Naive thymus-derived CD4-positive, alpha-beta T cell (primary cell): Measurements from ENCODE around the gene NEURL1B. TPM values are rescaled to one million over a fixed set of nuclear protein-coding genes. Genes with fewer than 3 reads are reported as not detected.

Experiments
- ATAC-seq: fragments of 150-1000 bp; cut with Tn5 transposase; 2 replicates; pipeline ENCODE4 v1.10.0; 2021; ENCODE audit warnings: mild to moderate bottlenecking, moderate library complexity
- CTCF ChIA-PET: fragments of 350-600 bp; sonication (Branson Sonifier 250); formaldehyde crosslinking; loops from one replicate; lab custom pipeline; 2021; ENCODE audit warnings: antibody characterized with exemption; lab: Charles Lee
- POLR2A ChIA-PET: fragments of 350-600 bp; sonication (Branson Sonifier 250); formaldehyde crosslinking; loops from one replicate; lab custom pipeline; 2021; ENCODE audit warnings: antibody characterized with exemption, inconsistent platforms; lab: Charles Lee
- DNase-seq, 9 donors: peaks; one replicate each; pipeline versions ENCODE4 v3.0.0 to v3.0.0-alpha.2; 2020 to 2022; ENCODE audit warnings: mixed read lengths in 1 of 9
- H3K27ac ChIP-seq: one replicate; pipeline ENCODE4 v1.7.0; 2013; ENCODE audit warnings: mild to moderate bottlenecking, low read depth, low read length, moderate library complexity
- H3K27me3 ChIP-seq, 2 donors: one replicate each; pipeline ENCODE4 v1.7.0; 2013; ENCODE audit warnings: low read length in 2 of 2, mild to moderate bottlenecking in 2 of 2, moderate library complexity in 2 of 2; ENCODE audit not compliant: control insufficient read depth in 2 of 2, insufficient read depth in 2 of 2
- H3K36me3 ChIP-seq, 3 experiments: 1 replicate in 2 of 3; 2 replicates in 1 of 3; pipeline ENCODE4 v1.7.0; 2013; ENCODE audit warnings: low read length in 3 of 3, mild to moderate bottlenecking in 3 of 3, moderate library complexity in 1 of 3; ENCODE audit not compliant: insufficient read depth in 3 of 3, control insufficient read depth in 2 of 3
- H3K4me1 ChIP-seq, 2 donors: one replicate each; pipeline ENCODE4 v1.7.0; 2013; ENCODE audit warnings: low read length in 2 of 2, mild to moderate bottlenecking in 2 of 2, moderate library complexity in 1 of 2; ENCODE audit not compliant: control insufficient read depth in 2 of 2, insufficient read depth in 2 of 2
- H3K4me3 ChIP-seq: 2 replicates; pipeline ENCODE4 v1.7.0; 2013; ENCODE audit warnings: mild to moderate bottlenecking, low read length
- H3K9me3 ChIP-seq, 3 experiments: 1 replicate in 2 of 3; 2 replicates in 1 of 3; pipeline ENCODE4 v1.7.0; 2013; ENCODE audit warnings: low read length in 3 of 3; ENCODE audit not compliant: control insufficient read depth in 2 of 3
- H3K27ac Mint-ChIP-seq, 9 donors: one replicate each; pipeline ENCODE4 v1.8.0; 2020 to 2022; ENCODE audit warnings: mixed read lengths in 9 of 9, mild to moderate bottlenecking in 8 of 9, moderate library complexity in 5 of 9, inconsistent platforms in 2 of 9
- H3K27me3 Mint-ChIP-seq, 5 donors: one replicate each; pipeline ENCODE4 v1.8.0; 2021 to 2022; ENCODE audit warnings: mixed read lengths in 5 of 5, mild to moderate bottlenecking in 1 of 5
- H3K36me3 Mint-ChIP-seq, 5 donors: one replicate each; pipeline ENCODE4 v1.8.0; 2020 to 2022; ENCODE audit warnings: mixed read lengths in 5 of 5, mild to moderate bottlenecking in 3 of 5, inconsistent platforms in 1 of 5
- H3K4me1 Mint-ChIP-seq, 7 donors: one replicate each; pipeline ENCODE4 v1.8.0; 2020 to 2022; ENCODE audit warnings: mixed read lengths in 7 of 7, mild to moderate bottlenecking in 3 of 7, inconsistent platforms in 1 of 7
- H3K4me3 Mint-ChIP-seq, 10 donors: one replicate each; pipeline ENCODE4 v1.8.0; 2020 to 2022; ENCODE audit warnings: mild to moderate bottlenecking in 10 of 10, mixed read lengths in 10 of 10, moderate library complexity in 6 of 10, inconsistent platforms in 2 of 10
- H3K9me3 Mint-ChIP-seq, 11 donors: one replicate each; pipeline ENCODE4 v1.8.0; 2020 to 2022; ENCODE audit warnings: mixed read lengths in 11 of 11, mild to moderate bottlenecking in 4 of 11, inconsistent platforms in 1 of 11, moderate library complexity in 1 of 11
- intact Hi-C, 2 donors: fragments of 100-400 bp; cut with micrococcal nuclease; formaldehyde crosslinking; loops; one replicate each; pipeline ENCODE4 v1.15.1; 2023
- polyA plus RNA-seq, 2 donors: library from polyadenylated mRNA; unstranded; fragments of 300-500 nt; fragmentation: Illumina TruSeq; gene quantifications; one replicate each; pipeline ENCODE4 v1.2.3, GENCODE V29; 2021
- total RNA-seq, 6 experiments: library from RNA in 5 of 6; stranded (reverse) in 5 of 6; gene quantifications; 1 replicate in 5 of 6; 2 replicates in 1 of 6; pipeline ENCODE4 v1.2.3 and lab custom pipeline; 2021 to 2026

NEURL1B gene
- total and polyA plus RNA-seq, 7 experiments from 2014 or later, result 0.05 to 3.4 (median 0.27) TPM; not detected in 1

DNA sequence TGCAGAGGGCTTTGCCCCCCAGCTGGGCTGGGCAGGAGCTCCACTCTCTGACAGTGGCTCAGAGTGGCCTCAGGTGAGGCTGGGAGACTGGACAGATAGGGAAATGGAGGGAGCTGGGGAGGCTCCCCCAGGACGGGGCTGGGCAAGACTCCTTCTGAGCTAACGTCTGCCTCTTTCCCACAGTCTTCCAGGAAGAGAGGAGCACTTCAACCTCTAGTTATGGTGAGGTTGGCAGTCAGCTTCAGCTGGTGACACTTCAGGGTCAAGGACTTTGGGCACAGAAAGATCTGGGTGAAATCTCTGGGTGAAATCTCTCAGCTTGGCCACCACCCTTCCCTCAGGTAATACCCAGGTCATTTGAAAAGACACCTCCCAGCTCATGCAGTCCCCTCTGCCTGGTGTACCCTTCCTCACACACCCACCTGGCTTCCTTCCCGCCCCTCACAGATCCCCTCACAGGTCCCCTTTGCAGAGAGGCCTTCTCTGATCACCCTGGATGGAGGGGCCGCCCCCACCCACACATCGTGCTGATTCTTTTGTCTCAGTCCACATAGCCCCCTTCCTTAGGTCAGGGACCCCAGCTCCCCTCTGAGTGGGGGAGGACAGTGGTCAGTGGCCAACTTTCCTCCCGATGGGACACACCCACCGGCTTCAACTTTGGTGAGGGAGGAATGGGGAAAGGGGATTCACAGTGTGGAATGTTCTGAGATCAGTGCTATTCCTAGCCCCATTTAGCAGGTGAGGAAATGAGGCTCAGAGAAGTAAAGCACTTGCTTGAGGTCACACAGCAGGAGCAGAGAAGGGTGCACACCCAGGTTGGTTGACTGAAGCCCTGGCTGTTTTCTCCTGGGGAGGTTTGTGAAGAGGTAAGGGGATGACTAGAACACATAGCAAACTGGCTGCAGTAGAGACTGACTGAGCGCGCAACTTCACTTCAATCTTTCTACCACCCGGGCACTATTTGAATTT, 15.8 kb upstream of the NEURL1B start:
- Mint-ChIP-seq H3K4me3 (no peak overlapping the region), H3K36me3 (no peaks in the 10 kb centered on the region), H3K9me3 (no peaks in the 10 kb centered on the region), H3K4me1 (peaks cover 0 to 1% (median 0%) of the 10 kb centered on the region in 7 donors), H3K27ac (no peak overlapping the region), H3K27me3 (peaks cover 0 to 5% (median 3%) of the 10 kb centered on the region in 5 donors)
- intact Hi-C loops, result no loop called here
- ChIA-PET POLR2A (no interaction called here), CTCF (no interaction called here)
- H3K4me1 ChIP-seq, result no peaks in the 10 kb centered on the region
- H3K4me3 ChIP-seq, result no peak overlapping the region
- no peaks in the 10 kb centered on the region for H3K36me3 ChIP-seq
- H3K9me3 ChIP-seq, result no peaks in the 10 kb centered on the region
- H3K27ac ChIP-seq, result no peak overlapping the region
- DNase-seq (no peak), ATAC-seq (no peak)
- no peaks in the 10 kb centered on the region for H3K27me3 ChIP-seq

DNA sequence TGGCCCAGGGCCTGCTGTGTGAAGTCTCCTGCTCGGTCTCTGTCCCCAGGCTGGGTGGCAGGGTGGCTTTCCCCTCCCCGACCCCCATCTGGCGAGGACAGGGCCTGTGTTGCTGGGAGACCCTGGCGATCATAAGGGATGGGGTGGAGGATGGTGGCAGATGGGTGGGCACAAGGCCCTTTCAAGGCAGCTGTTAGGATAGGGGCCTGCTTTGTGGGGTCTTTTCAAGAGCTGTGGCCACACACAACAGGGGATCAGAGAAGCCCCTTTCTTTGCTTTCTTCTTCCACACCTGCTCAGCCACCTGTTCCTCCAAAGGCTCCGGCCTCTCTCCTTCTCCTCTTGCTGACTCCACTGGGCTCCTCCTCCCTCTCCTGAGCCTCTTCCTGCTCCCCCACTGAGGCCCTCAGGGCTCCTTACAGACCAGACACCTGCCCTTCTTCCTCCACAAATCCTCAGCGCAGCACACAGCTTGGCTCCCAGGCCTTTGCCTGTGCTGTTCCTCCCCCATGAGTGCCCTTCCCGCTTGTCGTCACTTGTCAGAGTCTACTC, 15.0 kb upstream of the NEURL1B start:
- no peaks in the 10 kb centered on the region for H3K9me3 ChIP-seq
- no peak overlapping the region for H3K27ac ChIP-seq
- H3K27me3 Mint-ChIP-seq, result peaks cover 0 to 5% (median 3%) of the 10 kb centered on the region in 5 donors
- CTCF ChIA-PET, result no interaction called here
- no peaks in the 10 kb centered on the region for H3K4me1 Mint-ChIP-seq
- H3K27me3 ChIP-seq, result no peaks in the 10 kb centered on the region
- intact Hi-C loops, result no loop called here
- ATAC-seq (no peak), DNase-seq (no peak)
- H3K4me3 ChIP-seq, result no peak overlapping the region
- POLR2A ChIA-PET, result no interaction called here
- no peak overlapping the region for H3K27ac Mint-ChIP-seq
- H3K36me3 Mint-ChIP-seq, result no peaks in the 10 kb centered on the region
- H3K36me3 ChIP-seq, result no peaks in the 10 kb centered on the region
- H3K4me3 Mint-ChIP-seq, result no peak overlapping the region
- no peaks in the 10 kb centered on the region for H3K9me3 Mint-ChIP-seq
- no peaks in the 10 kb centered on the region for H3K4me1 ChIP-seq

DNA sequence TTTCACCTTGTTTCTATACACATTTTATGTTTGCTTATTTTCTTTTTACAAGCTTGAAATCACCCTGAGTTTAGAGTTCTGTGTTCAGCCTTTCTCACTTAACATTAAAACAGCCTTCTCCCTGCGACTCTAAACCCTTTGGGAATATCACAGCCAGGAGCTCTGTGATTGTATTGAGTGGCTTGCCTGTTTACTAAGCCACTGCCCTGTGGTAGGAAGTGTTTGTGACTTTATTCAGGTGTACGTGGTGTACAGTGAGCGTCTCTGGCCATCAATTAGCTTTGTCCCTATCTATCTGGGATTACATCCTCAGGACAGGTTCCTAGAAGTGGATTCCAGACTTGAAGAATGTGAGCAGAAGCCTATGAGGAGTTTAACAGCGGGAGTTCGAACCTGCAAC, 11.0 kb upstream of the NEURL1B start:
- H3K4me3 ChIP-seq, result no peak overlapping the region
- no peaks in the 10 kb centered on the region for H3K9me3 Mint-ChIP-seq
- H3K36me3 Mint-ChIP-seq, result no peaks in the 10 kb centered on the region
- intact Hi-C loops, result no loop called here
- CTCF ChIA-PET, result no interaction called here
- DNase-seq (no peak), ATAC-seq (no peak)
- no peak overlapping the region for H3K4me3 Mint-ChIP-seq
- H3K27ac ChIP-seq, result no peak overlapping the region
- H3K4me1 ChIP-seq, result no peaks in the 10 kb centered on the region
- H3K9me3 ChIP-seq, result no peaks in the 10 kb centered on the region
- H3K4me1 Mint-ChIP-seq, result no peaks in the 10 kb centered on the region
- no peaks in the 10 kb centered on the region for H3K36me3 ChIP-seq
- peaks cover 0 to 9% (median 4%) of the 10 kb centered on the region in 5 donors for H3K27me3 Mint-ChIP-seq
- POLR2A ChIA-PET, result no interaction called here
- H3K27me3 ChIP-seq, result no peaks in the 10 kb centered on the region
- no peak overlapping the region for H3K27ac Mint-ChIP-seq

DNA sequence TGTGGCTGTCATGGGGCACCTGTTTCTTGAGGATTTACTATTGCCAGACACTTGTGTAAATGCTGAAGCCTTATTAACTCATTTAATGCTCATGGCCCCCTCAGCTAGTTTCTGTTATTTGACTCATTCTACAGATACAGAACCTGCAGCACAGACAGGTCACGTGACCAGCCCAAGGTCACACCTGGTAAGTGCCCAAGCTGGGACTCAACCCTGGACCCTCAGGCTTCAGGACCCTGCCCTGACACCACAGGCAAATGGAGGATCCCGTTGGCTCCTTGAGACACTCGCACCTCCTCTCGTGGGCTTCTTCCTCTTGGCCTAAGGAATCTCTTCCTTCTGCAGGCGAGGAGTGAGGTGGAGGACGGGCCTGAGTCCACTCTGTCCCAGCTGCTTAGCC, 10.6 kb upstream of the NEURL1B start:
- ChIA-PET POLR2A (no interaction called here), CTCF (no interaction called here)
- intact Hi-C loops, result no loop called here
- no peaks in the 10 kb centered on the region for H3K4me1 Mint-ChIP-seq
- no peaks in the 10 kb centered on the region for H3K4me1 ChIP-seq
- H3K27ac ChIP-seq, result no peak overlapping the region
- no peak overlapping the region for H3K4me3 ChIP-seq
- H3K27me3 ChIP-seq, result no peaks in the 10 kb centered on the region
- DNase-seq (no peak), ATAC-seq (no peak)
- no peak overlapping the region for H3K27ac Mint-ChIP-seq
- no peaks in the 10 kb centered on the region for H3K36me3 Mint-ChIP-seq
- no peaks in the 10 kb centered on the region for H3K9me3 Mint-ChIP-seq
- no peak overlapping the region for H3K4me3 Mint-ChIP-seq
- no peaks in the 10 kb centered on the region for H3K9me3 ChIP-seq
- H3K36me3 ChIP-seq, result no peaks in the 10 kb centered on the region
- H3K27me3 Mint-ChIP-seq, result peaks cover 0 to 6% (median 4%) of the 10 kb centered on the region in 5 donors

DNA sequence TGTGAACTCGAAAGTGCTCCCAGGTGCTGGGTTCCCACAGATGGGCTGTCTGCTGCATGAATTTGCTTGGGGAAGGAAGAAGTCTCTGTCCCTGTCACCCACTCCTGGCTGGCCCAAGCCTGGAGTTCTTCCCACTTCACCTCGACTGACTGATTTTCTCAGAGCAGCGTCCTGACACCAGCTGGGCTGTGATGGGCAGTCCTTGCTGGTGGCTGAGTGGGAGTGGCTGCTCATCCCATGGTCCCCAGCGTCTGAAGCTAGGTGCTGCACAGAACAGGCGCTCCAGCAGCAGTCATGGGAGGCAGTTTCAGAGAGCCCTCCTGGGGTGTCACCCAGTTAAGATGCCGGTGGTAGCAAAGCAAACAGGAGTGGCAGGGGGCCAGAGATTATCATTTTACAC, 10.1 kb upstream of the NEURL1B start:
- H3K9me3 ChIP-seq, result no peaks in the 10 kb centered on the region
- H3K4me3 ChIP-seq, result no peak overlapping the region
- no peak for DNase-seq
- no peaks in the 10 kb centered on the region for H3K4me1 ChIP-seq
- Mint-ChIP-seq H3K27ac (no peak overlapping the region), H3K27me3 (peaks cover 0 to 11% (median 4%) of the 10 kb centered on the region in 5 donors), H3K4me1 (no peaks in the 10 kb centered on the region), H3K9me3 (no peaks in the 10 kb centered on the region), H3K4me3 (no peak overlapping the region), H3K36me3 (no peaks in the 10 kb centered on the region)
- H3K36me3 ChIP-seq, result no peaks in the 10 kb centered on the region
- no peaks in the 10 kb centered on the region for H3K27me3 ChIP-seq
- POLR2A ChIA-PET, result no interaction called here
- intact Hi-C loops, result no loop called here
- ATAC-seq, result no peak
- no peak overlapping the region for H3K27ac ChIP-seq
- CTCF ChIA-PET, result no interaction called here

DNA sequence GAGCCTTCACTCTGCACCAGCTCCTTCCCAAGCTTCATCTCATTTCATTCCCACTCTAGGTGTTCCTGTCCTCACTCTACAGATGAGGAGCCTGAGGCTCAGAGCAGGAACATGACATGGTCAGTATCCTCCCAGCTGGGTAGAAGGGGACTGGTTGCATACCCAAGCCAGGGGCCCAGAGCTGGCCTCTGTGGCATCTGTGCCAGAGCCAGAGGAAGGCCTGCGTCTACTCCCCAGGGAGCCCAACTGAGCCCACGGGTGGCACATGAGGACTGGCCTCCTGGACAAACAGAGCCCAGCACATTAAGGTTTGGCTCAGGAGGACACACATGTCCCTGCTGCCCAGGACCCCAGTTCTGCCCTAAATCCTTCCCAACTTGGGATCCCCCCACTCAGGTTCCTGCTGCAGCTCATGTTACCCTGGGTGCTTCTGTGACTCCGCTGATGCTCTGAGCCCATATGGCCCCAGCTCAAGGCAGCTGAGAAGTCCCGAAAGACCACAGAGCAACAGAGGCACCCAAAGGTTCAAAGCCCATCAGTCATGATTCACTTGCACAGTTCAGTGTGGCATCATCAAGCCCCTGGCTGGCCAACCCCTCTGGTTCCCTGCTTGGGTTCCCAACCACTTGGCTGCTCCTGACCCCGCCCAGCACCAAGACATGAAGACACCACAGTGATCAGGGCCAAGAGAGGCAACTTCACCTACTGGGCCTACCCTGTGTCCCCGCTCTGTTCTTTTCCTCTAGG, 8.5 kb upstream of the NEURL1B start:
- H3K9me3 ChIP-seq, result no peaks in the 10 kb centered on the region
- H3K27ac ChIP-seq, result no peak overlapping the region
- peaks cover 0 to 12% (median 5%) of the 10 kb centered on the region in 5 donors for H3K27me3 Mint-ChIP-seq
- POLR2A ChIA-PET, result no interaction called here
- H3K27ac Mint-ChIP-seq, result no peak overlapping the region
- no peaks in the 10 kb centered on the region for H3K27me3 ChIP-seq
- intact Hi-C loops, result no loop called here
- H3K4me3 ChIP-seq, result no peak overlapping the region
- no peak overlapping the region for H3K4me3 Mint-ChIP-seq
- CTCF ChIA-PET, result no interaction called here
- no peaks in the 10 kb centered on the region for H3K36me3 ChIP-seq
- no peaks in the 10 kb centered on the region for H3K4me1 Mint-ChIP-seq
- ATAC-seq (no peak), DNase-seq (no peak)
- H3K9me3 Mint-ChIP-seq, result no peaks in the 10 kb centered on the region
- no peaks in the 10 kb centered on the region for H3K4me1 ChIP-seq
- H3K36me3 Mint-ChIP-seq, result no peaks in the 10 kb centered on the region
